ENCODE data around the gene LIN7C. TPM values are rescaled to one million over a fixed set of nuclear protein-coding genes. Genes with fewer than 3 reads are reported as not detected.
A peak's percentile ranks its signal among the peaks of the same experiment; 100 is the strongest.

The LIN7C gene
- total RNA-seq, 4 donors from 2014 or later, result 61.8 to 72.8 (median 66.3) TPM

- Histone ChIP-seq H3K4me1 (peaks cover 14 to 22% of the 10 kb centered on the region in 2 donors), H3K36me3 (peaks cover 6 to 16% of the 10 kb centered on the region in 2 donors), H3K4me3 (replicated peaks in 1 of 3) (no peak overlapping the region), H3K9me3 (no peaks in the 10 kb centered on the region), H3K27ac (no peak overlapping the region), H3K27me3 (no peaks in the 10 kb centered on the region)
- no peak for DNase-seq
- WGBS, 2 donors, result 78 to 89% methylated on average over 2 of the region's 2 CpGs
- TF ChIP-seq POLR2A (IDR thresholded peaks at IDR 0.05), result no peak
- TF ChIP-seq CTCF (IDR thresholded peaks at IDR 0.05), result no peak
- intact Hi-C loops (cut with DNase I), result no loop called here
Observed at GRCh38 chr11:27504205-27504604, 2.4 kb downstream of the LIN7C start.

GRCh38 chr11:27501100-27501499 lies 5.5 kb downstream of the LIN7C start:
- H3K4me1 ChIP-seq, result peaks cover 9 to 15% of the 10 kb centered on the region in 2 donors
- H3K36me3 ChIP-seq, result peaks cover 11 to 23% of the 10 kb centered on the region in 2 donors
- no peak overlapping the region for H3K4me3 ChIP-seq (replicated peaks in 1 of 3)
- H3K9me3 ChIP-seq, result no peaks in the 10 kb centered on the region
- intact Hi-C loops (cut with DNase I), result no loop called here
- TF ChIP-seq POLR2A (IDR thresholded peaks at IDR 0.05), result no peak
- no peak for TF ChIP-seq CTCF (IDR thresholded peaks at IDR 0.05)
- no peak for DNase-seq
- no peak overlapping the region for H3K27ac ChIP-seq
- H3K27me3 ChIP-seq, result no peaks in the 10 kb centered on the region

GRCh38 chr11:27497911-27498310 lies 8.7 kb downstream of the LIN7C start:
- DNase-seq, result no peak
- no peak overlapping the region for H3K4me3 ChIP-seq (replicated peaks in 1 of 3)
- 92 to 94% methylated on average over 1 of the region's 1 CpG for WGBS, 2 donors
- H3K27ac ChIP-seq, result no peak overlapping the region
- intact Hi-C loops (cut with DNase I), result no loop called here
- TF ChIP-seq POLR2A (IDR thresholded peaks at IDR 0.05) (no peak), CTCF (IDR thresholded peaks at IDR 0.05) (no peak)
- no peaks in the 10 kb centered on the region for H3K9me3 ChIP-seq
- peaks cover 11 to 26% of the 10 kb centered on the region in 2 donors for H3K36me3 ChIP-seq
- H3K4me1 ChIP-seq, result no peaks in the 10 kb centered on the region
- no peaks in the 10 kb centered on the region for H3K27me3 ChIP-seq

- no peaks in the 10 kb centered on the region for H3K27me3 ChIP-seq
- no peaks in the 10 kb centered on the region for H3K4me1 ChIP-seq
- peaks cover 11 to 26% of the 10 kb centered on the region in 2 donors for H3K36me3 ChIP-seq
- no peak for DNase-seq
- H3K27ac ChIP-seq, result no peak overlapping the region
- H3K9me3 ChIP-seq, result no peaks in the 10 kb centered on the region
- no peak overlapping the region for H3K4me3 ChIP-seq (replicated peaks in 1 of 3)
- intact Hi-C loops (cut with DNase I), result no loop called here
- TF ChIP-seq CTCF (IDR thresholded peaks at IDR 0.05), result peak in 3 of 6 experiments; percentile 37 to 51 (median 48)
- no peak for TF ChIP-seq POLR2A (IDR thresholded peaks at IDR 0.05)
Observed at GRCh38 chr11:27497284-27497866, 9.2 kb downstream of the LIN7C start.

GRCh38 chr11:27496461-27496860 lies 10.1 kb downstream of the LIN7C start:
- Histone ChIP-seq H3K36me3 (peaks cover 14 to 31% of the 10 kb centered on the region in 2 donors), H3K27ac (no peak overlapping the region), H3K4me1 (no peaks in the 10 kb centered on the region), H3K27me3 (no peaks in the 10 kb centered on the region), H3K9me3 (no peaks in the 10 kb centered on the region), H3K4me3 (replicated peaks in 1 of 3) (no peak overlapping the region)
- TF ChIP-seq POLR2A (IDR thresholded peaks at IDR 0.05) (no peak), CTCF (IDR thresholded peaks at IDR 0.05) (no peak)
- DNase-seq, result no peak
- WGBS, 2 donors, result 80 to 82% methylated on average over 1 of the region's 1 CpG
- intact Hi-C loops (cut with DNase I), result no loop called here
